Activated T-cell treated with anti-CD3 and anti-CD28 coated beads, Interleukin-2, amount 50 U/mL, for 72 hours (primary cell): ENCODE results near the gene DHX16. TPM values are rescaled to one million over a fixed set of nuclear protein-coding genes. Genes with fewer than 3 reads are reported as not detected.
"Not testable (repeated sequence)": the region's sequence is repeated elsewhere in the genome, so short reads cannot be mapped to it uniquely, and the experiment has no call there.

ENCODE experiments used
- ATAC-seq, 2 donors: fragments of 150-1000 bp; cut with Tn5 transposase; replicated peaks in 1 of 2; 2 replicates each; pipeline ENCODE4 v1.10.0; 2021; ENCODE audit warnings: moderate library complexity in 2 of 2, mild to moderate bottlenecking in 1 of 2
- DNase-seq, 2 donors: peaks; one replicate each; pipeline ENCODE4 v3.0.0; 2021 to 2022; ENCODE audit warnings: mixed read lengths in 1 of 2
- H3K27ac Mint-ChIP-seq: one replicate; pipeline ENCODE4 v1.8.0; 2022; ENCODE audit warnings: mild to moderate bottlenecking, moderate library complexity, mixed read lengths
- H3K27me3 Mint-ChIP-seq: one replicate; pipeline ENCODE4 v1.8.0; 2022; ENCODE audit warnings: low read depth, mixed read lengths
- H3K36me3 Mint-ChIP-seq, 2 donors: one replicate each; pipeline ENCODE4 v1.8.0; 2022; ENCODE audit warnings: mixed read lengths in 2 of 2, mild to moderate bottlenecking in 1 of 2; ENCODE audit not compliant: insufficient read depth in 2 of 2
- H3K4me1 Mint-ChIP-seq: one replicate; pipeline ENCODE4 v1.8.0; 2022; ENCODE audit warnings: low read depth, mixed read lengths
- H3K4me3 Mint-ChIP-seq, 2 donors: one replicate each; pipeline ENCODE4 v1.8.0; 2022; ENCODE audit warnings: mild to moderate bottlenecking in 2 of 2, mixed read lengths in 2 of 2, moderate library complexity in 2 of 2
- H3K9me3 Mint-ChIP-seq, 2 donors: one replicate each; pipeline ENCODE4 v1.8.0; 2022; ENCODE audit warnings: mixed read lengths in 2 of 2
- total RNA-seq, 2 donors: library from RNA; stranded (reverse); gene quantifications; one replicate each; pipeline ENCODE4 v1.2.3, GENCODE V29; 2022

The DHX16 gene
- 10 to 100 TPM; 39.2 to 43.0 TPM for total RNA-seq

DNA sequence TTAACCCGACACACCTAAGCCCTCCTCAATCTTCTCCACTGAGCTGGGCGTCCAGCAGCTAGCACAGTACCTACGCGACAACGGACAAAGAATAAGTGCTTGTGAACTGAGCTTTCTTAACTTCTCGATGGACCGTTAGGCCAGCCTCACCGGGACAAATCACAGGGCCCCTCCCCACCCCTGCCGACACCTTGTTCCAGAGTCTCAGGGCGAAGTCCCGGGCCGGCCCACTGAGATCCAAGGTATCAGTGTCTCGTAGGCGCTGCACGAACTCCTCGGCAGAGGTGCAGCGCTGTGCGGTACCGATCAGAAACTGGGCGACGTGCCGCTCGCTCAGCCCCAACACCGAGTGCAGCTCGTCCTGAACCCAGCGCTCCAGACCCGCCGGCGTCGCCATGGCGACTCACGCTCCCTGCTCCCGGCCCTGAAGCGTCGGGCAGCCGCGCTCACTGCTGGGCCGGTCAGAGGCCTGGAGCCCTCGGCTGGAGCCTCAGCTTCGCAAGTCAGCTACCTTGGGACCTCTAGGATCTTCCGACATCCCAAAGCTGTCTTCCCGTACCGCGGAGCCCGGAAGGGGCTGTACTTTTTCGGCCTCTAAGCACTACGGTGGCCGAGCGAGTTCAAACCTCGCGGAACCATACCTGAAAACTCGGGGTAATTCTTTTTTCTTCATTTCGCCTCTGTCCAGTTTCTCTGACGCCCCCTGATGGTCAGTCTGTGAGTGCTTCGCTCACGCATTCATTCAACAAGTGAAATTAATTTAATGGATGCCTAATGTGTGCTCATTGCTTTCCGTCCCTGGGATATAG, at the start of gene DHX16:
Gene DHX16, minus strand, starts transcription at position 562 of the 809 bp plus-strand sequence. Its CDS starts 165 bp downstream, at position 397.
- Mint-ChIP-seq H3K36me3 (peaks cover 11 to 16% of the 10 kb centered on the region in 2 donors), H3K4me1 (peaks cover 23% of the 10 kb centered on the region), H3K9me3 (no peaks in the 10 kb centered on the region), H3K27me3 (no peaks in the 10 kb centered on the region), H3K27ac (peak within 1 kb of the TSS; percentile 93), H3K4me3 (peak within 1 kb of the TSS; percentile 88 to 90)
- DNase-seq (peak; percentile 92 to 94), ATAC-seq (peak; percentile 86 to 87)

DNA sequence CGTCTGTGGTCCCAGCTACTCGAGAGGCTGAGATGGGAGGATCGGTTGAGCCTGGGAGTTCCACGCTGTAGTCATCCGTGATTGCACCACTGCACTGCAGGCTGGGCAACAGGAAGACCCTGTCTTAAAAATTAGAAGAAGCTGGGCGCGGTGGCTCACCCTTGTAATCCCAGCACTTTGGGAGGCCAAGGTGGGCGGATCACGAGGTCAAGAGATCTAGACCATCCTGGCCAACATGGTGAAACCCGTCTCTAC, 49.1 kb upstream of the DHX16 start:
- Mint-ChIP-seq H3K27ac (peak overlapping the region; percentile 99), H3K4me1 (peaks cover 59% of the 10 kb centered on the region), H3K36me3 (peaks cover 28 to 53% of the 10 kb centered on the region in 2 donors), H3K4me3 (peak overlapping the region; percentile 94 to 96)
- not testable (repeated sequence) for H3K9me3 Mint-ChIP-seq, H3K27me3 Mint-ChIP-seq, ATAC-seq
- peak in 1 of 2 donors; percentile 19 for DNase-seq

DNA sequence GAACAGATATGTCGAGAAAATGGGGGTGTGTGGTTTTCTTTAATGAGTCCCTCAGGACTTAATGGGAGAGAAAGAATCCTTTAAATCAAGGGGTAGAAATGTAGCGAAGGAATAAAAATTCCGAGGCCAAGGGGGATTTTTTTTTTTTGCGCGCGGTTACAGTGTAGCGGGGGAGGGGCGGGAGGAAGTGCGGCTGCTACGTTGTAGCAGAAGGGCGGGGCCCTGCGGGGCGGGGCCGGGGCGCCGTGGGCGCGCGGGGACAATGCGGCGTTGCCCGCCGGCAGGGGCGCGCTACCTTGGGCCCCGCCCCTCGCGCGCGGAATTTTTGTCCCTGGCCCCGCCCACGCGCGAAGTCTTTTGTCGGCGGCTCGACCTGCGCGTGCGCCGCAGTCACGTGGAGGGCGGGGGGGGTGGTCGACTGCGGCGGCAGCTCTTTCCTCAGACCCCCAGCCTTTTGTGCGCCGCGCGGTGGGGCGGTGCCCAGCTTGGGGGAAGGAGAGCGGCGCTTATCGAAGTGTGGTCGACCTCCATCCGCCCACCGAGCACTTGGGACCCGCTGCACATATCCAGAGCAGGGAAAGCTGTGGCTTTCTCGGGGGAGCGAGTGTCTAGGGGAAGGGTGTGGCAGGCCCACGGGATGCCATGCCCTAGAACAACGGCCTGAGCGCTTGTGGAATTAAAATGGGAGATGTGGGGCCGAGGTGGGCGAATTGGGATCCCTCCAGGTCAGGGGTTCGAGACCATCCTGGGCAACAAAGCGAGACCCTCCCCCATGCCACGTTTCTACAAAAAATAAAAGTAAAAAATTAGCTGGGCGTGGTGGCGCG, 48.6 kb upstream of the DHX16 start:
- Mint-ChIP-seq H3K36me3 (peaks cover 32 to 58% of the 10 kb centered on the region in 2 donors), H3K27ac (peak overlapping the region; percentile 99), H3K4me3 (peak overlapping the region; percentile 94 to 96), H3K9me3 (no peaks in the 10 kb centered on the region), H3K27me3 (no peaks in the 10 kb centered on the region), H3K4me1 (peaks cover 64% of the 10 kb centered on the region)
- ATAC-seq (peak; percentile 34 to 37), DNase-seq (peak; percentile 96 to 98)

DNA sequence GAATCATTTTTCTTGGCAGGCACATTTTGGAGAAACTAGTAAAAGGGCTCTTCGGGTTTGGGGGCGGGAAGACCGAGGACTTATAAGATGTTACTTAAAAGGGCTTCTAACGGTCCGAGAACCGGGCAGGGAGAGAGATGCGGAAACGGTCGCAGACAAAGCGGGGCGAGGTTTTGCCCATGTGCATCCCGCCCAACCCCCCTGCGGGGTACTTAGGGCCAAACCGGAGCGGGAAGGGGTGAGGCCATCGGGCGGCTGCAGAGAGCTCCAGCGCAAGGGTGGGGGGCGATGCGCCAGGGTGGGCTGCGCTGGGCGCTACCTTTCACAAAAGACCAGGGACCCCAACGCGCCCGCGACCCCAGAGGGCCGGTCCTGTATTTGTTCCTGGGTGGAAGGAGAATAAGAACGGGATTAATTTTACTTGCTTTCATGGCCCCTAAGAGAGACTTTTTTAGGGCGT, 48.0 kb upstream of the DHX16 start:
- DNase-seq: peak; percentile 77 to 78

DNA sequence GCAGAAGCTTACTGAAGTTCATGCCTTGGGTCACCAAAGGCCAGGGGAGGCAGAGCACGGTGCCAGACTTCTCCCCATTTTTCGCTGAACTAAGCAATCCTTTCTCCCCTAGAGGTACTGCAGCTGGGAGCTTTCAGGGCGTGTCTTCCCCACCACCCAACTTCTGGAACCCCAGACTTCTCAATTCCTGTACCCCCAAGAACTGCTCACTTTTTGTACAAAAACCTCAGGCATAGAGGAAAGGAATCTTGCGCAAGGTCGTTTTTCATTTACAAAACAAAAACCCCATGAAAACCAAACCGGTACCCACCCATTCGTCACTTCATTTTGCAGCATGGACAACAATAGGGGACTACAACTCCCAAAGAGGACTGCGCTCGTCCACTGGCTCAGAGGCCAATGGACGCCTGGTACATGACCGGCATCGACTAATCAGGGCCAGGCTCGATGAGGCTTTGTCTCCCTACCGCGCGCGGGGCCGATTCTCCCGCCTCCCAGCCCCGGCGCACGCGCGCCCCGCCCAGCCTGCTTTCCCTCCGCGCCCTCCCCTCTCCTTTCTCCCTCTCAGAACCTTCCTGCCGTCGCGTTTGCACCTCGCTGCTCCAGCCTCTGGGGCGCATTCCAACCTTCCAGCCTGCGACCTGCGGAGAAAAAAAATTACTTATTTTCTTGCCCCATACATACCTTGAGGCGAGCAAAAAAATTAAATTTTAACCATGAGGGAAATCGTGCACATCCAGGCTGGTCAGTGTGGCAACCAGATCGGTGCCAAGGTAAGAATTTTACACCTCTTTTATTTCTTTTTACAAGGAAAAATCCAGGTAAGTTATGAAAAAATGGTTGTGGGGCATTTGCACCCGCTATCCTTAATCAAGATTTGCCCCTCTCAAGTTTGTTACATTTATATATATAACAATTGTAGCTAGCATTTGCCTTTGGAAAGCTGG, 47.3 kb upstream of the DHX16 start, which contains the start of gene TUBB:
Gene TUBB, plus strand, starts transcription at position 562 of the 947 bp plus-strand sequence. Its CDS starts 155 bp downstream, at position 717.
- Mint-ChIP-seq H3K36me3 (peaks cover 33 to 63% of the 10 kb centered on the region in 2 donors), H3K4me1 (peaks cover 75% of the 10 kb centered on the region), H3K4me3 (peak within 1 kb of the TSS; percentile 94 to 96), H3K27me3 (no peaks in the 10 kb centered on the region), H3K27ac (peak within 1 kb of the TSS; percentile 99), H3K9me3 (no peaks in the 10 kb centered on the region)
- DNase-seq (peak; percentile 95 to 97), ATAC-seq (peak; percentile 68 to 69)

More for the DNA sequence above, 48.0 kb upstream of the DHX16 start:
- no peak for ATAC-seq
- H3K27ac Mint-ChIP-seq: peak overlapping the region; percentile 99
- no peaks in the 10 kb centered on the region for H3K9me3 Mint-ChIP-seq
- H3K36me3 Mint-ChIP-seq: peaks cover 33 to 64% of the 10 kb centered on the region in 2 donors
- H3K27me3 Mint-ChIP-seq: no peaks in the 10 kb centered on the region
- H3K4me3 Mint-ChIP-seq: peak overlapping the region; percentile 94 to 96
- peaks cover 71% of the 10 kb centered on the region for H3K4me1 Mint-ChIP-seq

DNA sequence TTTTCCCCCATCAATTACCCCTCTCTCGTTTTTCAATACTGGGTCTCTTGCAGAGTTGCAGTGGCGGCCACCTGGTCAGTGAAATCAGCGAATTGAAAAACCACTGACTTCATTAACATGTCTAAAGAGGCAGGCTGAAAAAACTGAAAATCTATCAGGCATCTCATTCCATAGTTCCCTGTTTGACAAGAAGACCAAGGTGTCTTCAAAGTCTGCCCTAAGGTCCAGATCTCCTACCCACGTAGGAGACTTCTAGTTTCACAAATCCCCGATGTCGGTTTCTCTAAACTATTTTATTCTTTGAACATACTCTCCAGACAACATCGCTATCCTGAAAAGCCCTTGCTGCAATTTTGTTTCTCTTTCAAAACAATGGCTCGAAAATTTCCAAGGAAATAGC, 46.5 kb upstream of the DHX16 start:
- Mint-ChIP-seq H3K4me1 (peaks cover 73% of the 10 kb centered on the region), H3K4me3 (peak overlapping the region; percentile 94 to 96), H3K27me3 (no peaks in the 10 kb centered on the region), H3K9me3 (no peaks in the 10 kb centered on the region), H3K27ac (peak overlapping the region; percentile 99), H3K36me3 (peaks cover 32 to 62% of the 10 kb centered on the region in 2 donors)
- DNase-seq: no peak
- ATAC-seq: no peak

DNA sequence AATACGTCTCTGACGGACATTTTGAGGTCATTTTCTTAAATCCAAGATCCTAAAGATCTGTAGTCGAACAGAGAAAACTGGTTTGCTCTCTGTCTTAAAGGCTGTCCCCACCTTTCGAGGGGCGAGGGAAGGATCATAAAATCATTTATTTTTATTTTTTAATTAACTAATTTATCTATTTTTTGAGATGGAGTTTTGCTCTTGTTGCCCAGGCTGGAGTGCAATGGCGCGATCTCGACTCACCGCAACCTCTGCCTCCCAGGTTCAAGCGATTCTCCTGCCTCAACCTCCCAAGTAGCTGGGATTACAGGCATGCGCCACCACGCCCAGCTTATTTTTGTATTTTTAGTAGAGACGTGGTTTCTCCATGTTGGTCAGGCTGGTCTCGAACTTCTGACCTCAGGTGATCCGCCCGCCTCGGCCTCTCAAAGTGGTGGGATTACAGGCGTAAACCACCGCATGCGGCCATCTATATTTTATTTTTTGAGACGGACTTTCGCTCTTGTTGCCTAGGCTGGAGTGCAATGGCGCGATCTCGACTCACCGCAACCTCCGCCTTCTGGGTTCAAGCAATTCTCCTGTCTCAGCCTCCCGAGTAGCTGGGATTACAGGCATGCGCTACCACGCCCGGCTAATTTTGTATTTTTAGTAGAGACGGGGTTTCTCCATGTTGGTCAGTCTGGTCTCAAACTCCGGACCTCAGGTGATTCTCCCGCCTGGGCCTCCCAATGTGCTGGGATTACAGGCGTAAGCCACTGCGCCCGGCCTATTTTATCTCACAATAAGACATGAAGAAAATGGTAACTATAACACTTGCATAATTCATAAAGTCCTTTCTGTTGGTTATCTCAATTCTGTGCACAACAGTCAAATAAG, 45.3 kb upstream of the DHX16 start:
- Mint-ChIP-seq H3K4me3 (peak overlapping the region; percentile 94 to 96), H3K4me1 (peaks cover 67% of the 10 kb centered on the region), H3K27ac (peak overlapping the region; percentile 99), H3K36me3 (peaks cover 29 to 60% of the 10 kb centered on the region in 2 donors)
- not testable (repeated sequence) for ATAC-seq, H3K9me3 Mint-ChIP-seq, DNase-seq, H3K27me3 Mint-ChIP-seq

DNA sequence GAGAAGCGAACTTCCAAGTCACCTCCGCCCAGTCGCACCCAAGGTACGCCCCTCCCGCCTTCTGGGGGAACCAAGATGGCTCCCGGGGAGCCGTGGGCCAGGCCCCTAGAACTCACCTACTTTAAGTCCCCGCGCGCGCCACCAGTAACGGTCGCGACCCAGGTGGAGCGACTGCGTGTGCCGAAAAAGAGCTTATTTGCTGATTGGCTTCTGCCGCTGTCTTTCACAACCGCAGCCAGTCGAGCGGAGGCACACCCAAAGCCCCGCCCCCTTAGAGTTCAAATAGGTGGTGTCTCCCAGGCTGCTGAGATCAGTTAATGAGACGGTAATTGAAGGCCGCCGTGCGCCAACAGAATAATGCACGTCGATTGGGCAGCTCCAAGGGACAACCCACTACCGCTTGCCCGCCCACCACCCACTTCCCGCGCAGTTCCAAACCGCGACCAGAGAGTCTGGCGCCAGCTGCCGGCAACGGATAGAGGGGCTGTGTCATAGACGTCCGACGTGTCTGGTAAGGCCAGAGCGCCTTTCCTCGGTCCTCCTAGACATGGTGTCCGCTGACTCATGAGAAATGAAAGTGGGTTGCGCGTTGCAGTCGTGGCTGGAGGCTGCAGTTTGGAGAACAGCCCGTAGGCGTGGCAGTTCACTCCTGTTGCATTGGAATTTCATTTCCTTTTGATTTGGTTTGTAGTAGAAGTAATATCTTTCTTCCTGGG, 44.5 kb upstream of the DHX16 start, which contains the start of gene MDC1:
Gene MDC1, minus strand, starts transcription at position 153 of the 716 bp plus-strand sequence. CDS start 2,106 bp downstream, outside the sequence.
- Mint-ChIP-seq H3K27me3 (no peaks in the 10 kb centered on the region), H3K9me3 (no peaks in the 10 kb centered on the region), H3K36me3 (peaks cover 28 to 60% of the 10 kb centered on the region in 2 donors), H3K4me3 (peak within 1 kb of the TSS; percentile 94 to 96), H3K27ac (peak within 1 kb of the TSS; percentile 98), H3K4me1 (peaks cover 67% of the 10 kb centered on the region)
- ATAC-seq (peak; percentile 78 to 80), DNase-seq (peak; percentile 99)

DNA sequence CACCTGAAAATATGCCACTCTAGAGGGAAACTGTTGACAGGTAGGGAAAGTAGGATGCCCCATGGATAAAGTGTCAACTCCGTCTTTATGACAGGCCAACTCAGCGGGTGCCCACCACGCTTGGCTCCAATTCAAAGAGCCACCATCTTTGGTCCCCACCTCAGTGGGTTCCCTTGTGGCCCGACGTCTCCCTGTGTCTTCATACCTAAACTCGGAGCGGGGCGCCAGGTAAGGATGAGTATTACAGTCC, 44.0 kb upstream of the DHX16 start:
- no peak for ATAC-seq
- H3K27me3 Mint-ChIP-seq: no peaks in the 10 kb centered on the region
- peaks cover 68% of the 10 kb centered on the region for H3K4me1 Mint-ChIP-seq
- peak overlapping the region; percentile 94 to 96 for H3K4me3 Mint-ChIP-seq
- H3K36me3 Mint-ChIP-seq: peaks cover 28 to 60% of the 10 kb centered on the region in 2 donors
- no peaks in the 10 kb centered on the region for H3K9me3 Mint-ChIP-seq
- peak overlapping the region; percentile 98 for H3K27ac Mint-ChIP-seq
- DNase-seq: no peak

DNA sequence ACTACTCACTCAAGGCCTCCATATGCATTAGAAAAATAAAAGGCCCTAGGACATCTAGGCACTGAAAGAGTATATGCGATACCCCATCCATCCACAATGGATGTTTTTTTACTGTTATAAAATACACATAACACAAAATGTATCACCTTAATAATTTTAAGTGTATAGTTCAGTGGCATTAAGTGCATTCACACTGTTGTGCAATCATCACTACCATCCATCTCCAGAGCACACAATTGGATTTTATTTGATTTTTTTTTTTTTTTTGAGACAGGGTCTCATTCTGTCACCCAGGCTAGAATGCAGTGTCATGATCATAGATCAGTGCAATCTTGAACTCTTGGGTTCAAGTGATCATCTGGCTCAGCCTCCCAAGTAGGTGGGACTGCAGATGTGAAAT, 41.5 kb upstream of the DHX16 start:
- no peaks in the 10 kb centered on the region for H3K9me3 Mint-ChIP-seq

DNA sequence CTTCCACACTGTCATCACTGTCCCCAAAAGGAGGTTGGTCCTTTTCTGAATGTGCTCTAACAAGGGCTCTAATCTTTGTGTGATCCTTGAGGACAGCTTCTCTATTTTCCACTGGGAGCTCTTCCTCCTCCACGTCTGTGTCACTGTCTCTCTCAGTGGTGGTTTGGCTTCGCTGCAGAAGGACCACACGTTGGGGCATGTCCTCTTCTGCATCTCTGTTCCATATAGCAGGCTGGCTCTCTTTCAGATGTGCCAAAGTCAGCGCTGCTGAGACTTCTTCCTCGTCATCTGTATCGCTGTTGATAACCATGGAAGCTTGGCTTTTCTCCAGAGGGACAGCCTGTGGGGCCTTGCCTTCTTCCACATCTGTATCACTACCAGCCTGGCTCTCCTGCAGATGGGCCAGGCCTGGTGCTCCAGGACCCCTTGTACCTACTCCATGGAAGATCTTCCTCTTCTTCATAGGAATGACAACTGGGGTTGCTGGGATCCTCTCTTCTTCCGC, 39.7 kb upstream of the DHX16 start:
- peak overlapping the region in 1 of 2 donors; percentile 57 for H3K4me3 Mint-ChIP-seq

More for the DNA sequence above, 41.5 kb upstream of the DHX16 start:
- Mint-ChIP-seq H3K27ac (no peak overlapping the region), H3K4me1 (peaks cover 71% of the 10 kb centered on the region), H3K4me3 (no peak overlapping the region), H3K36me3 (peaks cover 22 to 59% of the 10 kb centered on the region in 2 donors), H3K27me3 (no peaks in the 10 kb centered on the region)
- DNase-seq: no peak
- ATAC-seq: no peak

More for the DNA sequence above, 39.7 kb upstream of the DHX16 start:
- Mint-ChIP-seq H3K9me3 (no peaks in the 10 kb centered on the region), H3K27me3 (no peaks in the 10 kb centered on the region), H3K27ac (peak overlapping the region; percentile 4), H3K36me3 (peaks cover 28 to 66% of the 10 kb centered on the region in 2 donors), H3K4me1 (peaks cover 62% of the 10 kb centered on the region)
- no peak for ATAC-seq
- DNase-seq: no peak
